ENCODE data around the gene SMC5.

SMC5 gene

GRCh38 chr9:70390933-70391341 lies 132.2 kb downstream of the SMC5 start:
- Histone ChIP-seq H2BK120ac (ENCODE audit: insufficient read depth, low read length, poor library complexity) (no peak overlapping the region), H3K79me2 (ENCODE audit: control insufficient read depth, insufficient read depth, low read length, poor library complexity) (no peaks in the 10 kb centered on the region), H2AFZ (ENCODE audit: insufficient read depth, low read length, poor library complexity) (no peak overlapping the region), H2AK5ac (ENCODE audit: low read length) (no peak overlapping the region), H3K4me1 (ENCODE audit: control insufficient read depth in 1 of 2, insufficient read depth in 2 of 2, low read length in 2 of 2) (no peaks in the 10 kb centered on the region), H2BK5ac (ENCODE audit: low read depth, low read length, poor library complexity) (no peak overlapping the region), H3K4ac (ENCODE audit: low read depth, low read length) (no peak overlapping the region), H3K36me3 (ENCODE audit: control insufficient read depth in 1 of 2, insufficient read depth in 2 of 2, low read length in 2 of 2) (no peaks in the 10 kb centered on the region), H3K23ac (ENCODE audit: low read length) (no peak overlapping the region), H3K79me1 (ENCODE audit: low read length) (no peaks in the 10 kb centered on the region), H4K8ac (ENCODE audit: low read depth, low read length) (no peak overlapping the region), H3K9ac (ENCODE audit: low read length) (no peak overlapping the region), H3K27me3 (ENCODE audit: insufficient read depth, low read length) (no peaks in the 10 kb centered on the region), H3K4me2 (ENCODE audit: low read length) (no peak overlapping the region), H3K18ac (ENCODE audit: low read length) (no peak overlapping the region), H3K27ac (ENCODE audit: low read depth, low read length) (no peak overlapping the region), H3K9me3 (ENCODE audit: insufficient read depth, low read depth, low read length) (no peaks in the 10 kb centered on the region), H3K4me3 (ENCODE audit: low read depth, low read length) (no peak overlapping the region), H4K91ac (ENCODE audit: low read depth, low read length) (no peak overlapping the region), H3K14ac (ENCODE audit: low read length) (no peak overlapping the region), H4K12ac (ENCODE audit: low read depth, low read length) (no peak overlapping the region), H2BK12ac (ENCODE audit: low read length) (no peak overlapping the region)
- no CpG with 5 or more reads among the region's 2 CpGs for WGBS (ENCODE audit: extremely low coverage, insufficient coverage, insufficient read length)
- DNase-seq: no peak

DNA sequence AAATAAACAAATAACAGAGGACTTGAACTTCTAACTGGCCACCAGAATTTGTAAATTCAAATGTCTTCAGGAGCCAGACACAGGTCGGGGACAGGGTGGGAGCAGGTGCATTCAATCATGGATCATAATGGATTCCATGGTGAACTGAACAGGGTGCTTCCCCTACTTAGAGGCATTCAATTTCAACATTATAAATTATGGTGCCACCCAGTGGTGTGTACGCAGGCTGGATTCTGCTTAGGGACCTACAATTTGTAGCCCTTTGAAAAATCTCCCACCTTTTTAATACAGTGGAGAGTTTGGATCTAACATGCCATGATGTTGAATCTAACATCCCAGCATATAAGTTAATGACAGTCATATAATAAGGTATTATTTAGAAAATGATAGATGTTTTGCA lies 133.4 kb downstream of the SMC5 start:
- H3K18ac ChIP-seq (ENCODE audit: low read length): no peak overlapping the region
- no peaks in the 10 kb centered on the region for H3K4me1 ChIP-seq (ENCODE audit: control insufficient read depth in 1 of 2, insufficient read depth in 2 of 2, low read length in 2 of 2)
- H2BK120ac ChIP-seq (ENCODE audit: insufficient read depth, low read length, poor library complexity): no peak overlapping the region
- H4K8ac ChIP-seq (ENCODE audit: low read depth, low read length): no peak overlapping the region
- H2BK5ac ChIP-seq (ENCODE audit: low read depth, low read length, poor library complexity): no peak overlapping the region
- H4K91ac ChIP-seq (ENCODE audit: low read depth, low read length): no peak overlapping the region
- no peak overlapping the region for H2BK12ac ChIP-seq (ENCODE audit: low read length)
- H3K9me3 ChIP-seq (ENCODE audit: insufficient read depth, low read depth, low read length): no peaks in the 10 kb centered on the region
- H3K27ac ChIP-seq (ENCODE audit: low read depth, low read length): no peak overlapping the region
- H3K4ac ChIP-seq (ENCODE audit: low read depth, low read length): no peak overlapping the region
- H3K4me3 ChIP-seq (ENCODE audit: low read depth, low read length): no peak overlapping the region
- no peak overlapping the region for H3K4me2 ChIP-seq (ENCODE audit: low read length)
- H2AK5ac ChIP-seq (ENCODE audit: low read length): no peak overlapping the region
- H4K12ac ChIP-seq (ENCODE audit: low read depth, low read length): no peak overlapping the region
- no peaks in the 10 kb centered on the region for H3K79me2 ChIP-seq (ENCODE audit: control insufficient read depth, insufficient read depth, low read length, poor library complexity)
- no peaks in the 10 kb centered on the region for H3K79me1 ChIP-seq (ENCODE audit: low read length)
- H3K14ac ChIP-seq (ENCODE audit: low read length): no peak overlapping the region
- DNase-seq: no peak
- no peak overlapping the region for H3K23ac ChIP-seq (ENCODE audit: low read length)
- no peak overlapping the region for H3K9ac ChIP-seq (ENCODE audit: low read length)
- WGBS (ENCODE audit: extremely low coverage, insufficient coverage, insufficient read length): no CpG with 5 or more reads among the region's 2 CpGs
- H3K36me3 ChIP-seq (ENCODE audit: control insufficient read depth in 1 of 2, insufficient read depth in 2 of 2, low read length in 2 of 2): no peaks in the 10 kb centered on the region
- H3K27me3 ChIP-seq (ENCODE audit: insufficient read depth, low read length): no peaks in the 10 kb centered on the region
- H2AFZ ChIP-seq (ENCODE audit: insufficient read depth, low read length, poor library complexity): no peak overlapping the region

GRCh38 chr9:70392850-70393249 lies 134.1 kb downstream of the SMC5 start:
- Histone ChIP-seq H3K4me1 (ENCODE audit: control insufficient read depth in 1 of 2, insufficient read depth in 2 of 2, low read length in 2 of 2) (no peaks in the 10 kb centered on the region), H4K91ac (ENCODE audit: low read depth, low read length) (no peak overlapping the region), H3K9me3 (ENCODE audit: insufficient read depth, low read depth, low read length) (no peaks in the 10 kb centered on the region), H3K27ac (ENCODE audit: low read depth, low read length) (no peak overlapping the region), H3K23ac (ENCODE audit: low read length) (no peak overlapping the region), H3K36me3 (ENCODE audit: control insufficient read depth in 1 of 2, insufficient read depth in 2 of 2, low read length in 2 of 2) (no peaks in the 10 kb centered on the region), H3K18ac (ENCODE audit: low read length) (no peak overlapping the region), H2AFZ (ENCODE audit: insufficient read depth, low read length, poor library complexity) (no peak overlapping the region), H3K4ac (ENCODE audit: low read depth, low read length) (no peak overlapping the region), H3K27me3 (ENCODE audit: insufficient read depth, low read length) (no peaks in the 10 kb centered on the region), H2AK5ac (ENCODE audit: low read length) (no peak overlapping the region), H3K9ac (ENCODE audit: low read length) (no peak overlapping the region), H3K79me2 (ENCODE audit: control insufficient read depth, insufficient read depth, low read length, poor library complexity) (no peaks in the 10 kb centered on the region), H2BK12ac (ENCODE audit: low read length) (no peak overlapping the region), H2BK120ac (ENCODE audit: insufficient read depth, low read length, poor library complexity) (no peak overlapping the region), H3K4me2 (ENCODE audit: low read length) (no peak overlapping the region), H2BK5ac (ENCODE audit: low read depth, low read length, poor library complexity) (no peak overlapping the region), H3K4me3 (ENCODE audit: low read depth, low read length) (no peak overlapping the region), H4K12ac (ENCODE audit: low read depth, low read length) (no peak overlapping the region), H4K8ac (ENCODE audit: low read depth, low read length) (no peak overlapping the region), H3K79me1 (ENCODE audit: low read length) (no peaks in the 10 kb centered on the region), H3K14ac (ENCODE audit: low read length) (no peak overlapping the region)
- WGBS (ENCODE audit: extremely low coverage, insufficient coverage, insufficient read length): no CpG with 5 or more reads among the region's 3 CpGs
- no peak for DNase-seq

- H3K4ac ChIP-seq (ENCODE audit: low read depth, low read length): no peak overlapping the region
- H3K27ac ChIP-seq (ENCODE audit: low read depth, low read length): no peak overlapping the region
- H3K4me3 ChIP-seq (ENCODE audit: low read depth, low read length): no peak overlapping the region
- no peak overlapping the region for H2BK120ac ChIP-seq (ENCODE audit: insufficient read depth, low read length, poor library complexity)
- no peaks in the 10 kb centered on the region for H3K36me3 ChIP-seq (ENCODE audit: control insufficient read depth in 1 of 2, insufficient read depth in 2 of 2, low read length in 2 of 2)
- WGBS (ENCODE audit: extremely low coverage, insufficient coverage, insufficient read length): no CpG with 5 or more reads among the region's 6 CpGs
- H3K9me3 ChIP-seq (ENCODE audit: insufficient read depth, low read depth, low read length): peaks cover 3% of the 10 kb centered on the region
- no peak overlapping the region for H2AK5ac ChIP-seq (ENCODE audit: low read length)
- H4K12ac ChIP-seq (ENCODE audit: low read depth, low read length): no peak overlapping the region
- H3K18ac ChIP-seq (ENCODE audit: low read length): no peak overlapping the region
- H4K8ac ChIP-seq (ENCODE audit: low read depth, low read length): no peak overlapping the region
- no peak overlapping the region for H3K9ac ChIP-seq (ENCODE audit: low read length)
- H4K91ac ChIP-seq (ENCODE audit: low read depth, low read length): no peak overlapping the region
- H3K27me3 ChIP-seq (ENCODE audit: insufficient read depth, low read length): no peaks in the 10 kb centered on the region
- H3K79me2 ChIP-seq (ENCODE audit: control insufficient read depth, insufficient read depth, low read length, poor library complexity): no peaks in the 10 kb centered on the region
- no peak overlapping the region for H2AFZ ChIP-seq (ENCODE audit: insufficient read depth, low read length, poor library complexity)
- DNase-seq: no peak
- no peak overlapping the region for H3K4me2 ChIP-seq (ENCODE audit: low read length)
- H3K14ac ChIP-seq (ENCODE audit: low read length): no peak overlapping the region
- no peak overlapping the region for H2BK5ac ChIP-seq (ENCODE audit: low read depth, low read length, poor library complexity)
- no peak overlapping the region for H3K23ac ChIP-seq (ENCODE audit: low read length)
- H3K79me1 ChIP-seq (ENCODE audit: low read length): no peaks in the 10 kb centered on the region
- no peak overlapping the region for H2BK12ac ChIP-seq (ENCODE audit: low read length)
- no peaks in the 10 kb centered on the region for H3K4me1 ChIP-seq (ENCODE audit: control insufficient read depth in 1 of 2, insufficient read depth in 2 of 2, low read length in 2 of 2)
These were observed 136.9 kb downstream of the SMC5 start for GRCh38 chr9:70395652-70396051.
